ACC112 (cell line): ENCODE results near the gene ANKS4B.
"Not testable (repeated sequence)": the region's sequence is repeated elsewhere in the genome, so short reads cannot be mapped to it uniquely, and the experiment has no call there.

Experiments used
- H2AFZ ChIP-seq: fragments of 200-600 bp; sonication (generic); one replicate; pipeline ENCODE4 v1.6.0; 2017; ENCODE audit warnings: antibody characterized with exemption, low read length; ENCODE audit not compliant: unreplicated experiment
- H3K27ac ChIP-seq: fragments of 200-600 bp; sonication (generic); 2 replicates; pipeline ENCODE4 v1.5.1; 2014; ENCODE audit warnings: low read depth, mild to moderate bottlenecking, antibody characterized with exemption, low read length, moderate library complexity
- H3K27me3 ChIP-seq: fragments of 200-600 bp; sonication (generic); 2 replicates; pipeline ENCODE4 v1.6.1; 2014; ENCODE audit warnings: mild to moderate bottlenecking, antibody characterized with exemption, low read length, moderate library complexity, mixed read lengths; ENCODE audit not compliant: insufficient read depth
- H3K36me3 ChIP-seq: fragments of 200-600 bp; sonication (generic); 2 replicates; pipeline ENCODE4 v1.6.1; 2016; ENCODE audit warnings: mild to moderate bottlenecking, antibody characterized with exemption, low read length, moderate library complexity, mixed read lengths; ENCODE audit not compliant: insufficient read depth
- H3K4me1 ChIP-seq: fragments of 200-600 bp; sonication (generic); one replicate; pipeline ENCODE4 v1.6.1; 2016; ENCODE audit warnings: low read length, mixed read lengths; ENCODE audit not compliant: insufficient read depth, unreplicated experiment, control insufficient read depth
- H3K4me3 ChIP-seq: fragments of 200-600 bp; sonication (generic); 2 replicates; pipeline ENCODE4 v1.5.1; 2014; ENCODE audit warnings: mild to moderate bottlenecking, low read depth, low read length
- H3K79me2 ChIP-seq: fragments of 200-600 bp; sonication (generic); one replicate; pipeline ENCODE4 v1.6.0; 2016; ENCODE audit warnings: low read length; ENCODE audit not compliant: control insufficient read depth, unreplicated experiment, insufficient read depth

Gene ANKS4B

DNA sequence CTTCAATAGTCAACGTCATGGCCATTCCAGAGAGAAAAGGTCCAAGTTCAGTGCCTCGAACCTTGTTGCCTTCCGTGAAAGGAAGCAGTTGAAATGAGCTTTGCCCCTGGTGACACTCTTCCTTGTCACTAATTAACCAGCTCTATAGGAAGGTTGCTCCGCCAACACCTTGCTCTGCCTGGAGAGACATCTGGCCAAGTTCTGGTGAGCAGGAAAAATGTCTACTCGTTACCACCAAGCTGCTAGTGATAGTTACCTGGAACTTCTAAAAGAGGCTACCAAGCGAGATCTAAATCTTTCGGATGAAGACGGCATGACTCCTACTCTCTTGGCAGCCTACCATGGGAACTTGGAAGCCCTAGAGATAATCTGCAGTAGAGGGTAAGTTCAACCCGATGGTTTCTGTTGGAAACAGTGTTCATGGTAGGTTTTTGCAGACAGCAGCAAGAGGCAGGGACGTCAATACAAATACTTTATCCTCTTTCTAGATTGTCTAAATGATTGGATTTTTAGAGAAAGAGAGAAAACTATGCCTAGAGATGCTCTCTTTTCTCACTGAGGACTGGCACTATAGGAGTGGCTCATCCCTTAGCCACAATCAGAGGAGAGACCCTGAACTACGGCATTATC, at the start of gene ANKS4B:
TSS of gene ANKS4B (plus strand) at position 179 of the 630 bp plus-strand sequence. CDS start at position 218, 39 bp downstream.
- peaks cover 87% of the 10 kb centered on the region for H3K27me3 ChIP-seq
- no peaks in the 10 kb centered on the region for H3K4me1 ChIP-seq
- no peaks in the 10 kb centered on the region for H3K79me2 ChIP-seq
- H2AFZ ChIP-seq: no peak within 1 kb of the TSS
- no peak within 1 kb of the TSS for H3K27ac ChIP-seq
- no peak within 1 kb of the TSS for H3K4me3 ChIP-seq
- no peaks in the 10 kb centered on the region for H3K36me3 ChIP-seq

DNA sequence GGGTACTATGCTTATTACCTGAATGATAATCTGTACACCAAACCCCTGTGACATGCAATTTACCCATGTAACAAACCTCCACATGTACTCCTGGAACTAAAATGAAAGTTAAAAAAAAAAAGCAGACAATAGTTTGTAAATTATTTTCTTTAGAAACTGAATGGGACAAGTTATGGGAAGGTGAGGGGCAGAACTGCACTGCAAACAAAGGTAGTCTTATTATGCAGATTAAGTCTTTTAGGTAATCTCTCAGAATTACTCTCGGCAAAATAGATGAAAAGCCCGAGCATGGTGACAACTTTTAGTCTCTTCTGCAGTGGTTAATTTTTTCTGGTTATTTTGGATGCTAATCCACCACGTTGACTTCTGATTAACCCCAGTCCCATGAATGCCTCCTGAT, 49.5 kb upstream of the ANKS4B start:
- Histone ChIP-seq H3K4me3 (no peak overlapping the region), H3K27ac (no peak overlapping the region)

DNA sequence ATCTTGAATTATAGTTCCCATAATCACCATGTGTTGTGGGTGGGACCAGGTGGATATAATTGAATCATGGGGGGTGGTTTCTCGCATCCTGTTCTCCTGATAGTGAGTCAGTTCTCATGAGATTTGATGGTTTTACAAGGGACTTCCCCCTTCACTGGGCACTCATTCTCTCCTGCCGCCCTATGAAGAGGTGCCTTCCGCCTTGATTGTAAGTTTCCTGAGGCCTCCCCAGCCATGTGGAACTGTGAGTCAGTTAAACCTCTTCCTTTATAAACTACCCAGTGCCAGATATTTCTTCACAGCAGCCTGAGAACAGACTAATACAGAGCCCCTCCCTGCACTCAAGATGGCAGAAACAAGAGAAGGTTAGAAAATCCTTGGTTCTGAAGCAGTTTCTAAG, 48.7 kb upstream of the ANKS4B start:
- Histone ChIP-seq H3K27me3 (no peaks in the 10 kb centered on the region), H3K36me3 (peaks cover 13% of the 10 kb centered on the region; the same call in 1 of the 2 replicates), H3K79me2 (no peaks in the 10 kb centered on the region), H3K4me1 (peaks cover 10% of the 10 kb centered on the region), H3K27ac (no peak overlapping the region), H2AFZ (no peak overlapping the region), H3K4me3 (no peak overlapping the region)

More for the DNA sequence above, 49.5 kb upstream of the ANKS4B start:
- no peaks in the 10 kb centered on the region for H3K27me3 ChIP-seq
- H3K4me1 ChIP-seq: peaks cover 10% of the 10 kb centered on the region
- H3K79me2 ChIP-seq: no peaks in the 10 kb centered on the region
- H2AFZ ChIP-seq: no peak overlapping the region
- peaks cover 13% of the 10 kb centered on the region; the same call in 1 of the 2 replicates for H3K36me3 ChIP-seq

DNA sequence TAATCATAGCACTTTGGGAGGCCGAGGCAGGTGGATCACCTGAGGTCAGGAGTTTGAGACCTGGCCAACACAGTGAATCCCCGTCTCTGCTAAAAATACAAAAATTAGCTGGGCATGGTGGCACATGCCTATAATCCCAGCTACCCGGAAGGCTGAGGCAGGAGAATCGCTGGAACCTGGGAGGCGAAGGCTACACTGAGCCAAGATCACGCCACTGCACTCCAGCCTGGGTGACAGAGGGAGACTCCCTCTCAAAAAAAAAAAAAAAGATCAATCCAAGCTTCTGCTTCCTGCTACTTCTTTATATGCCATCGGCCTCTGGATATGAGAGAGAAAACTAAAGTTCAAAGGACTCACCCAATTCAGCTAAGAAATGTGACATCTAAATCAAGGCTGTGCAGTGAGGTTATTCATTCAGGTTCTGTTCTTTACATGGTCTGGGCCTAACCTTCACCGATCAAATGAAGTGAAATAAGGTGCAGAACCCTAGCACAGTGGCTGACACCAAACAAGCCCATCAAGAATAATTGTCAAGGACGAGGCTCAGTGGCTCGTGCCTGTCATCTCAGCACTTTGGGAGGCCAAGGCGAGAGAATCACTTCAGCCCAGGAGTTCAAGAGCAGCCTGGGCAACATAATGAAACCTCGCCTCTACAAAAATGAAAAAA, 47.7 kb upstream of the ANKS4B start:
- no peaks in the 10 kb centered on the region for H3K27me3 ChIP-seq
- peaks cover 10% of the 10 kb centered on the region for H3K4me1 ChIP-seq

DNA sequence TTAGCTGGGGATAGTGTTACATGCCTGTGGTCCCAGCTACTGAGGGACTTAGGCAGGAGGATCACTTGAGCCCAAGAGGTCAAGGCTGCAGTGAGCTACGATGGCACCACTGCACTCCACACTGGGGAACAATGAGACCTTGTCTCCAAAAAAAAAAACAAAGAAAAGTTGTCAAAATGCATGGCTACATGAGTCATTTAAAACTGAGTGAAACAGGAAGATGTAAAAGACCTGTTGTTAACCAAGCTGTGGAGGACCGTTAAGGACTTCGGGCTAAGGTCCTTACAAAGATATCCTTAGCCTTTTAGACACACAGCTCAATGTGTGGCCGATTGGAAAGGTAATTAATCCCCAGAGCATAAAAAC, 47.2 kb upstream of the ANKS4B start:
- Histone ChIP-seq H2AFZ (no peak overlapping the region), H3K4me3 (no peak overlapping the region), H3K79me2 (no peaks in the 10 kb centered on the region), H3K36me3 (peaks cover 7% of the 10 kb centered on the region; the same call in 1 of the 2 replicates), H3K27ac (no peak overlapping the region), H3K4me1 (peaks cover 10% of the 10 kb centered on the region), H3K27me3 (no peaks in the 10 kb centered on the region)

More for the DNA sequence above, 47.7 kb upstream of the ANKS4B start:
- Histone ChIP-seq H3K79me2 (no peaks in the 10 kb centered on the region), H3K36me3 (peaks cover 10% of the 10 kb centered on the region; the same call in 1 of the 2 replicates), H3K4me3 (no peak overlapping the region), H2AFZ (no peak overlapping the region), H3K27ac (no peak overlapping the region)

- no peak overlapping the region for H2AFZ ChIP-seq
- H3K27me3 ChIP-seq: peaks cover 13% of the 10 kb centered on the region; the same call in 1 of the 2 replicates
- no peaks in the 10 kb centered on the region for H3K79me2 ChIP-seq
- no peaks in the 10 kb centered on the region for H3K36me3 ChIP-seq
- H3K27ac ChIP-seq: no peak overlapping the region
- peaks cover 10% of the 10 kb centered on the region for H3K4me1 ChIP-seq
- H3K4me3 ChIP-seq: no peak overlapping the region
Observed at GRCh38 chr16:21189311-21189710, 44.2 kb upstream of the ANKS4B start.

- Histone ChIP-seq H3K36me3 (no peaks in the 10 kb centered on the region), H3K27me3 (peaks cover 15% of the 10 kb centered on the region; the same call in 1 of the 2 replicates), H3K4me1 (peaks cover 14% of the 10 kb centered on the region), H2AFZ (no peak overlapping the region), H3K79me2 (no peaks in the 10 kb centered on the region), H3K4me3 (no peak overlapping the region), H3K27ac (no peak overlapping the region)
Observed at GRCh38 chr16:21190013-21190412, 43.5 kb upstream of the ANKS4B start.

DNA sequence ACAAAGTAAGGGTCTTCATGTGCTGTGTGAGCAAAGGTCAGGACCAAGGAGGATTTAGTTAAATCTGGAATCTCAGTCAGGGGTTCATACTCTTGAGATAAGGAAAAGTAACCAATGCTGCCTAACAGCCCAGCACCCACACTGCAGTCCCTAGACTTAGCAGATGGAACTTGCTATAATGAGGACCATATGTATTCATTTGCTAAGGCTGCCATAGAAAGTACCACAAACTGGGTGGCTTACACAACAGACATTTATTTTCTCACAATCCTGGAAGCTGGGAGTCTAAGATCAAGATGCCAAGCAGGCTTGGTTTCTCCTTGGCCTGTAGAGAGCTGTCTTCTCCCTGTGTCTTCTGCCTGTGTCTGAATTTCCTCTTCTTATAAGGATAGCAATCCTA, 42.9 kb upstream of the ANKS4B start:
- Histone ChIP-seq H3K79me2 (no peaks in the 10 kb centered on the region), H3K27ac (no peak overlapping the region), H3K4me1 (peaks cover 17% of the 10 kb centered on the region), H3K36me3 (no peaks in the 10 kb centered on the region), H2AFZ (no peak overlapping the region), H3K4me3 (no peak overlapping the region), H3K27me3 (peaks cover 15% of the 10 kb centered on the region; the same call in 1 of the 2 replicates)

DNA sequence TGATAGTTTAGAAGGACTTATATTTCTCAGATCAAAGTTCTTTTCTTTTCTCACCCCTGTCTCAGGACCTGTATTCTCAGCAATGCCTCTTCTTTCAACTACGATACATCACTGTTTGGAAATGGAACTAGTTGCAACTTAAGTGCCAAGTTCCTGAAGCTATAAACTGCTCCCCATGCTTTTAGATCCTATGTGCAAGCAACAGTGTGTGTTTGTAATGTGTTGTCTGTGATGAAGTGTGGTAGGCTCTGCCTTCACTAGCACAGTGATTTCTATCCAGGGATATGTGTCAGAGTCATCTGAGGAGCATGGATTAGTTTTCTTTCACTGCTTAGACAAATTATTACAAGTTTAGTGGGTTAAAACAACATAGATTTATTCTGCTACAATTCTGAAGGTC, 40.5 kb upstream of the ANKS4B start:
- Histone ChIP-seq H3K79me2 (no peaks in the 10 kb centered on the region), H3K4me1 (peaks cover 7% of the 10 kb centered on the region), H3K4me3 (no peak overlapping the region), H2AFZ (no peak overlapping the region), H3K27ac (no peak overlapping the region), H3K27me3 (peaks cover 33% of the 10 kb centered on the region), H3K36me3 (no peaks in the 10 kb centered on the region)

DNA sequence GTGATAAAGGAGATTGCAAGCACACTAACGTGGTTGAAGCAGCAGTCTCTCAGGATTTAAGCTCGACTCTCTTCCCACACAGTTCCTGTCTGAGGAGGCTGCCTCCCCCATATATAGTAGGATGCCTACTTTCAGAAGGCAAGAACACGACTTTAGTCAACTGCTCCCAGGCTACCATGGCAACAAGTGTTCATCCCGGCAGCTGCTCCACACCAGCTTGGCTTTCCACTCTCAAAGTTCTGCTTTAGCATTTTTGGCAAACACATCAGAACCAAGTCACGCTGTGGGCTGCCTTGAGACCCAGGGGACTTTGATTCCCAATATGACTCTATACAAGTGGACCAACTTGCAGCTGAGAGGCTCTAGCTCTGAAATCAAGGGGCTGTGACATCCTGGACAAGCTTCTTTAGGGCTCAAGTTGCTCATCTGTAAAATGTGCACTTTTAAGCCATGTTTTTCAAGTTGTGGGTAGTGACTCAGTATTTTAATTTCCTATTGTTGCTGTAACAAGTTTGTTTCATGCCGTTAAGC, 38.7 kb upstream of the ANKS4B start:
- no peak overlapping the region for H3K4me3 ChIP-seq
- H3K27ac ChIP-seq: no peak overlapping the region
- peaks cover 6% of the 10 kb centered on the region for H3K4me1 ChIP-seq
- no peak overlapping the region for H2AFZ ChIP-seq
- H3K79me2 ChIP-seq: no peaks in the 10 kb centered on the region
- peaks cover 50% of the 10 kb centered on the region for H3K27me3 ChIP-seq
- no peaks in the 10 kb centered on the region for H3K36me3 ChIP-seq

DNA sequence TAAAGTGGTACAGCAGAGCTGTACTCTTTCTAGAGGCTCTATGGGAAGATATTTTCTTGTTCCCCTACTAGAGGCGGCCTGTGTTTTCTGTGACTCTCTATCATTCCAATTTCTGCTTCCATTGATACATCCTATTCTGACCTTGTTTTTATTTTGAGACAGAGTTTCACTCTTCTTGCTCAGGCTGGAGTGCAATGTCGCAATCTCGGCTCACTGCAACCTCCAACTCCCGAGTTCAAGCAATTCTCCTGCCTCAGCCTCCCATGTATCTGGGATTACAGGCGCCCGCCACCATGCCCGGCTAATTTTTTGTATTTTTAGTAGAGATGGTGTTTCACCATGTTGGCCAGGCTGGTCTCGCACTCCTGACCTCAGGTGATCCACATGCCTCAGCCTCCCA, 38.2 kb upstream of the ANKS4B start:
- H3K79me2 ChIP-seq, H3K4me3 ChIP-seq, H3K36me3 ChIP-seq, H2AFZ ChIP-seq, H3K27ac ChIP-seq, H3K4me1 ChIP-seq: not testable (repeated sequence)
- H3K27me3 ChIP-seq: peaks cover 55% of the 10 kb centered on the region
